Measurements from ENCODE around the gene HAUS7.

HAUS7 gene

GRCh38 chrX:153476666-153477363, 6.4 kb upstream of the HAUS7 start:
- no peak for DNase-seq (ENCODE audit: low read depth)

GRCh38 chrX:153475751-153476281, 5.4 kb upstream of the HAUS7 start:
- no peak for DNase-seq (ENCODE audit: low read depth)

GRCh38 chrX:153475271-153475670, 4.9 kb upstream of the HAUS7 start:
- DNase-seq (ENCODE audit: low read depth): no peak

- no peak for DNase-seq (ENCODE audit: low read depth)
Observed at GRCh38 chrX:153474718-153475117, 4.3 kb upstream of the HAUS7 start.

GRCh38 chrX:153474266-153474665, 3.9 kb upstream of the HAUS7 start:
- no peak for DNase-seq (ENCODE audit: low read depth)

- no peak for DNase-seq (ENCODE audit: low read depth)
Observed at GRCh38 chrX:153473126-153473525, 2.8 kb upstream of the HAUS7 start.

GRCh38 chrX:153471663-153472280, 1.4 kb upstream of the HAUS7 start:
- no peak for DNase-seq (ENCODE audit: low read depth)

GRCh38 chrX:153469811-153470410, 465 bp downstream of the HAUS7 start:
- DNase-seq (ENCODE audit: low read depth): no peak

- DNase-seq (ENCODE audit: low read depth): no peak
Observed at GRCh38 chrX:153468008-153468580, 2.3 kb downstream of the HAUS7 start.

- no peak for DNase-seq (ENCODE audit: low read depth)
Observed at GRCh38 chrX:153465691-153466380, 4.5 kb downstream of the HAUS7 start.

- no peak for DNase-seq (ENCODE audit: low read depth)
Observed at GRCh38 chrX:153464116-153464515, 6.3 kb downstream of the HAUS7 start.

- no peak for DNase-seq (ENCODE audit: low read depth)
Observed at GRCh38 chrX:153463556-153463955, 6.8 kb downstream of the HAUS7 start.

GRCh38 chrX:153463031-153463430, 7.3 kb downstream of the HAUS7 start:
- DNase-seq (ENCODE audit: low read depth): no peak

- no peak for DNase-seq (ENCODE audit: low read depth)
Observed at GRCh38 chrX:153462291-153462690, 8.1 kb downstream of the HAUS7 start.

GRCh38 chrX:153460826-153461225, 9.6 kb downstream of the HAUS7 start:
- DNase-seq (ENCODE audit: low read depth): peak; percentile 23

- DNase-seq (ENCODE audit: low read depth): no peak
Observed at GRCh38 chrX:153459986-153460385, 10.4 kb downstream of the HAUS7 start.

- DNase-seq (ENCODE audit: low read depth): no peak
Observed at GRCh38 chrX:153458476-153458875, 11.9 kb downstream of the HAUS7 start.

GRCh38 chrX:153457827-153458466, 12.4 kb downstream of the HAUS7 start:
- DNase-seq (ENCODE audit: low read depth): no peak

- DNase-seq (ENCODE audit: low read depth): no peak
Observed at GRCh38 chrX:153457136-153457825, 13.1 kb downstream of the HAUS7 start.

GRCh38 chrX:153456704-153457103, 13.7 kb downstream of the HAUS7 start:
- no peak for DNase-seq (ENCODE audit: low read depth)

- no peak for DNase-seq (ENCODE audit: low read depth)
Observed at GRCh38 chrX:153456161-153456560, 14.2 kb downstream of the HAUS7 start.
